NCI-H2196 treated with DMSO at 0.1 percent for 48 hours (cell line): ENCODE data around the gene DCTN3.

Source experiments
- DNase-seq: peaks from one replicate; lab custom pipeline; 2025; ENCODE audit not compliant: unreplicated experiment; lab: John Stamatoyannopoulos, UW

Gene DCTN3

GRCh38 chr9:34575241-34575640, 45.1 kb downstream of the DCTN3 start:
- DNase-seq = no peak

DNA sequence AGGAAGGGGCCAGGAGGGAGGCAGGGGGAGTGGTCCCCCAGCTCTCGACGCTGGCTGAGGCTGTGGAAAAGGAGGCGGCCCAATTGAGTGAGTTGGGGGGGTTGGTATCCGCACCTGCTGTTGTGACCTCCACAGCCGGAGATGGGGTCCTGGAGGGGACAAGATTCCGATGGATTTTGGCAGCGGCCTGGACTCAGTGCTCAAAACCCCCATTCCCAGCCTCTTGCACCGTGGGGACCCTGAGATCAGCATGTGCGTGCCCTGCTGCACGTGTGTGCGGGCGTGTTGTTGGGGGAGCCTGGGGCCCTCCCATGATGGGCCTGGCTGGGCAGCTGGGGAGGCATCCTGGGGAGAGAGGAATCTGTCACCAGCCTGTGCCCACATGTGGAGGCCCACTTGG, 45.7 kb downstream of the DCTN3 start:
- no peak for DNase-seq

GRCh38 chr9:34573599-34574325, 46.5 kb downstream of the DCTN3 start:
- DNase-seq = no peak

DNA sequence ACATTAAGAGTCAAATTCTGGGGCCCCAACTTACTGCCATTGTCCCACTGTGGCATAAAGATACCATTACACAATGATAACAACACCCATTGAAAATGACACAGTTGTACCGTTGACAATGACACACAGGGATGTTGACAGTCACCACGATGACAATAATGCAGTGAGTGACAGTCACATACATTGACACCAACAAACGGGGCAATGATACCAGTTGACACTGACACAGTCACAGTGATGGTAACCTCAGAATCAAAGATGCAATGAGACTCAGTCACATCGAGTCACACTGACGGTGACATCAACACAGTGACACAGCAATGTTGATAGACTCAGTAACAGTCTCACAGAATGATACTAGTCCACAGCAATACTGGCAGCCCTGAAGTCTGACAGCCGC, 47.7 kb downstream of the DCTN3 start:
- DNase-seq = no peak

GRCh38 chr9:34572092-34572491, 48.2 kb downstream of the DCTN3 start:
- DNase-seq = no peak

DNA sequence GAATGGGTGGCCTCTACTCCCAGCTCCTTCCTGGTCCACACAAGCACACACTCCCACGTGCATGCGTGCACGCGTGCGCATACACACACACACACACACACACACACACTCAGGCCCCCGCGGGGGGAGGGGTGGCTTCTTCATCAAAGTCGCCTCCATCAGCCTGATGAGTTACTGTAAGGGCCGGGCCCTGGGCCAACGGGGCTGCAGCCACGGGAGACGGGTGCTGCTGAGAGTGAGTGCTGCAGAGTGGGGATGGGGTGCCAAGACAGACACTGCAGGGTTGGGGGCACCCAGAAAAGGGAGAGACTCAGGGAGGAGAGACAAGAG, 48.8 kb downstream of the DCTN3 start:
- no peak for DNase-seq

DNA sequence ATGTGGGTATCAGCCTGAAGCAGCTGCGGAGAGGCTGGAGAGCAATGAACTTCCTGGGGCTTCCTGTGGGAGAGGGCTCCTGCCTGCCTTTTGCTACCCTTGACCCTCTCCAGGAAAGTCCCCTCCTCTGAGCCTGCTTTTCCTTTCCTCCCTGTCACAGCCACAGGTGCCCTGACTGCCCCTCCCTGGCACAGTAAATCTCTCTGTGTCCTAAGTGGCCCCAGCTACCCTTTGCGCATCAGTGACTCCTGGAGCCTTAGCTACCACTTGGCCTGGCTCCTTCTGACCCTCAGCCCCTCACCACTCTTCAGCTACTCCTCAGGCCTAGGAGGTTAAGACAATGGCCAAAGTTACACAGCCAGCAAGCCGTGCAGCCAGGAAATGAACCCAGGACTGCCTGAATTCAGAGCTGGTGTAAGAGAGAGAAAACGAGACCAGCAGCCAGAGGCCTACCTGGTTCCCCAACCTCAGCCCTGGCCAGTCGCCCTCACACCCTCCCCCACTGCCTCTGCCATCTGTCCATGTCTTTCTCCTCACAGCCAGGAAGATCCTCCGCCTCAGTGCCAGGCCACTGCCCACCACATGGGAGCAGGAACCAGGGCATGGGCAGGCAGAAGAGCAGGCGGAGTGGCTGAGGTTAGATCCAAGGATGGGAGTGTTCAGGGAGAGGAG, 49.4 kb downstream of the DCTN3 start:
- DNase-seq = no peak

- DNase-seq = no peak
These were observed 49.9 kb downstream of the DCTN3 start for GRCh38 chr9:34570376-34570775.

DNA sequence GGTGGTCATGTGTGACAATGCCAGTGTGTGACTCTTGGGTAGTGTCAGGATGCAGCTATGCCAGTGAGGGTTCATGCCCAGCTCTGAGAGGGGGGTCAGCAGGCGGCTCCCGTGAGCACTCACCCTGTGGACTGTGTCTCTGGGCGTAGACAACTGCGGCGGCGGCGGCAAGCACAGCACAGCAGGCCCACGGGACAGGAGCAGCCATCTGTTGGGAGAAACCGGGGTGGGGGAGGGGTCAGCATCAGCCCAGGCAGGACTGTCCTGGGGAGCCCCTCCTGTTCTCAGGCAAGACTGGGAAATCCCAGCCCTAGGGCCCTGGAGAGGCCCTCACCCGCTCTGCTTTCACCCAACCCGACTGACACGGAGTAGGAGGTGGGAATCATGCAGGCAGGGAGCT, 51.5 kb downstream of the DCTN3 start:
- no peak for DNase-seq

GRCh38 chr9:34568133-34568532, 52.2 kb downstream of the DCTN3 start:
- DNase-seq = no peak

DNA sequence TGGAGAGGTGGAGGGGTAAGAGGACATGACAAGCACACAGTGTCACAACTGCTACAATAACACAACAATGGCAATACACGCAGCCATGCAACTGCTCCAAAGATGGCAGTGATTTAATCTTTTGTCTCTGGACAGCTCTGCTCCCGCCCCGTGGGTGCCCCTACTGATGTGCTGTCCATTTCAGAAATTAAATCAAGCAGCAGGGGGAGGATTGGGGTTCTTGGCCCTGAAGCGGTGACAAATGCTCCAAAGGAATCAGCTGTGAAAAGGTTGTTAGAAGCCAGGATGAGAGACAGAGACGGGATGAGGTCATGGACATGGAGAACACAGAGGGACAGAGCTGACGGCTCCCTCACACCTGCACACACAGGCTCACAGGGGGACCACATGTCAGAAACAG, 53.3 kb downstream of the DCTN3 start:
- no peak for DNase-seq

- DNase-seq = no peak
These were observed 54.0 kb downstream of the DCTN3 start for GRCh38 chr9:34566322-34566721.

DNA sequence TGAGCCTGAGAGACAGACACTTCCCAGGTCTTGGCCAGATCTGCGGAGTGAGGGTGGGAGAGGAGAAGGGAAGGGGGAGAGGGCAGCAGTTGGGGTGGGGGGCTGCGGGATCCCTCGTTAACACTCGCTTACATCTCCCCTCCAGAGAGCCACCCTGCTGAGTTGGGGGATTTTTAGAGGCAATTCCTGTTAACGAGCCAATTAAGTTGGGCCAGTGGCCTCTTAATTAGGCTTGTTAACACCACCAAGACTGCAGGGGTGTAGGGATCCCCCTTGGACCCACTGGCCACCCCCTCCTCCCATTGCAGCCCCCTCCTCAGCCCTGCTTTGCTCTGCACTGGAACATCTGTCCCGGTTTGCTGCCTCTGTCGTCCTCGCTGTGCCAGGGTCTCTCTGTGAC, 54.4 kb downstream of the DCTN3 start:
- no peak for DNase-seq

DNA sequence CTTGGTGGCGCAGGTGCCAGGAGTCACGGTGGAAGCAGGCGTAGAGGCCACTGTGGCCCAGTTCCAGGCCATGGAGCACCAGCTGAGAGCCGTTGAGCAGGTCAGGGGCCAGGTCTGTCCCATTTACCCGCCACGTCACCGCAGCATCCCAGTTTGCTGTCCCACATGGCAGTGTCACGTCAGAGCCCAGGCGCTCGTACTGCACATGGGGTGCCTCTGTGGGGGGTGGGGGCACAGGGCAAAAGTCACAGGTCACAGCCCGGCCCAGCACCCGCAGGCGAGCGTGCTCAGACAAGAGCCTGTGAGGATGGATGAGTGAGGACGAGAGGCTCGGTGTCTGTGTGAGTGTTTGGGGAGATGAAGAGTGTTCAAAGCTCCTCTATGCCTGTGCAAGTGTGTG, 55.7 kb downstream of the DCTN3 start:
- DNase-seq = no peak
